Measurements from ENCODE around the gene LY6G5B. TPM values are rescaled to one million over a fixed set of nuclear protein-coding genes. Genes with fewer than 3 reads are reported as not detected.
A peak's percentile ranks its signal among the peaks of the same experiment; 100 is the strongest.

The LY6G5B gene
- total RNA-seq, 1 experiment from 2014 or later = 4.0 TPM

GRCh38 chr6:31662124-31662723, 7.6 kb upstream of the LY6G5B start:
- DNase-seq (ENCODE audit: low read depth) = no peak

GRCh38 chr6:31663126-31663960, 6.4 kb upstream of the LY6G5B start:
- DNase-seq (ENCODE audit: low read depth) = peak; percentile 41

- DNase-seq (ENCODE audit: low read depth) = peak; percentile 88
These were observed 5.6 kb upstream of the LY6G5B start for GRCh38 chr6:31663961-31664789.

- DNase-seq (ENCODE audit: low read depth) = peak; percentile 97
These were observed 4.8 kb upstream of the LY6G5B start, which contains the start of gene GPANK1 for GRCh38 chr6:31664790-31665500. Gene GPANK1, minus strand, starts transcription at chr6:31664997. Its CDS starts 519 bp downstream, at chr6:31664478.

- peak; percentile 97 for DNase-seq (ENCODE audit: low read depth)
These were observed 4.1 kb upstream of the LY6G5B start, which contains the start of gene CSNK2B for GRCh38 chr6:31665501-31666336. Gene CSNK2B, plus strand, starts transcription at chr6:31666080. Its CDS starts 752 bp downstream, at chr6:31666832.

GRCh38 chr6:31666337-31666965, 3.3 kb upstream of the LY6G5B start:
- DNase-seq (ENCODE audit: low read depth) = no peak

GRCh38 chr6:31676322-31676903, 6.6 kb downstream of the LY6G5B start:
- no peak for DNase-seq (ENCODE audit: low read depth)

GRCh38 chr6:31676904-31677303, 7.1 kb downstream of the LY6G5B start:
- no peak for DNase-seq (ENCODE audit: low read depth)

GRCh38 chr6:31677955-31678354, 8.2 kb downstream of the LY6G5B start:
- no peak for DNase-seq (ENCODE audit: low read depth)

GRCh38 chr6:31680226-31681134, 10.7 kb downstream of the LY6G5B start, which contains the start of gene LY6G5C:
Gene LY6G5C, minus strand, starts transcription at chr6:31681067. Its CDS starts 694 bp downstream, at chr6:31680373.
- DNase-seq (ENCODE audit: low read depth) = peak; percentile 90

GRCh38 chr6:31681135-31681671, 11.4 kb downstream of the LY6G5B start:
- peak; percentile 40 for DNase-seq (ENCODE audit: low read depth)

GRCh38 chr6:31683591-31683990, 13.8 kb downstream of the LY6G5B start:
- DNase-seq (ENCODE audit: low read depth) = no peak

- no peak for DNase-seq (ENCODE audit: low read depth)
These were observed 16.7 kb downstream of the LY6G5B start for GRCh38 chr6:31686483-31686882.

- peak; percentile 48 for DNase-seq (ENCODE audit: low read depth)
These were observed 17.5 kb downstream of the LY6G5B start for GRCh38 chr6:31687321-31687720.

GRCh38 chr6:31687860-31688693, 18.3 kb downstream of the LY6G5B start:
- no peak for DNase-seq (ENCODE audit: low read depth)

- no peak for DNase-seq (ENCODE audit: low read depth)
These were observed 19.7 kb downstream of the LY6G5B start for GRCh38 chr6:31689249-31690110.
